ENCODE measurements around the gene CFAP52.

DNA sequence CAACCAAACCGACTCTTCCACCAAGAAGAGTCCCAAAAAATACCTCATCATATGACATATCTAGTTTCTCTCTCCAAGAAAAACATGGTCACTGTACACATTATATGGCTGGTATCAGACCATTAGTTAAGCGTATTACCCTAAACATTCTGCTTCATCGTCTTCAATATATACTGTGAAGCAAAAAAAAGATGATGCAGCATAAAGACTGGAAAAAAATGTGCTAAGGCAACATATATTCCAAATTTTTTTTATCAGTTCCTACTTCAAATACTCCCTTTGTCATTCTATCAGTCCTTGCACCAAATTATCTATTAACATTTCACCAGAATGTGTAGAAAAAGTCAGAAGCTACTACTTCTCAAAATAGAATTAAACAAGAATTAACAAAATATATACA is 43.7 kb upstream of the CFAP52 start:
- no peak for TF ChIP-seq EZH2 (IDR thresholded peaks at IDR 0.05; ENCODE audit: borderline replicate concordance, low read depth, low read length, severe bottlenecking)
- TF ChIP-seq, protein P1, sequence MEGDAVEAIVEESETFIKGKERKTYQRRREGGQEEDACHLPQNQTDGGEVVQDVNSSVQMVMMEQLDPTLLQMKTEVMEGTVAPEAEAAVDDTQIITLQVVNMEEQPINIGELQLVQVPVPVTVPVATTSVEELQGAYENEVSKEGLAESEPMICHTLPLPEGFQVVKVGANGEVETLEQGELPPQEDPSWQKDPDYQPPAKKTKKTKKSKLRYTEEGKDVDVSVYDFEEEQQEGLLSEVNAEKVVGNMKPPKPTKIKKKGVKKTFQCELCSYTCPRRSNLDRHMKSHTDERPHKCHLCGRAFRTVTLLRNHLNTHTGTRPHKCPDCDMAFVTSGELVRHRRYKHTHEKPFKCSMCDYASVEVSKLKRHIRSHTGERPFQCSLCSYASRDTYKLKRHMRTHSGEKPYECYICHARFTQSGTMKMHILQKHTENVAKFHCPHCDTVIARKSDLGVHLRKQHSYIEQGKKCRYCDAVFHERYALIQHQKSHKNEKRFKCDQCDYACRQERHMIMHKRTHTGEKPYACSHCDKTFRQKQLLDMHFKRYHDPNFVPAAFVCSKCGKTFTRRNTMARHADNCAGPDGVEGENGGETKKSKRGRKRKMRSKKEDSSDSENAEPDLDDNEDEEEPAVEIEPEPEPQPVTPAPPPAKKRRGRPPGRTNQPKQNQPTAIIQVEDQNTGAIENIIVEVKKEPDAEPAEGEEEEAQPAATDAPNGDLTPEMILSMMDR (IDR thresholded peaks at IDR 0.05; ENCODE audit: borderline replicate concordance, extremely low read depth, low read length, poor library complexity, severe bottlenecking) = no peak
